ENCODE results near the gene SEC14L6.

DNA sequence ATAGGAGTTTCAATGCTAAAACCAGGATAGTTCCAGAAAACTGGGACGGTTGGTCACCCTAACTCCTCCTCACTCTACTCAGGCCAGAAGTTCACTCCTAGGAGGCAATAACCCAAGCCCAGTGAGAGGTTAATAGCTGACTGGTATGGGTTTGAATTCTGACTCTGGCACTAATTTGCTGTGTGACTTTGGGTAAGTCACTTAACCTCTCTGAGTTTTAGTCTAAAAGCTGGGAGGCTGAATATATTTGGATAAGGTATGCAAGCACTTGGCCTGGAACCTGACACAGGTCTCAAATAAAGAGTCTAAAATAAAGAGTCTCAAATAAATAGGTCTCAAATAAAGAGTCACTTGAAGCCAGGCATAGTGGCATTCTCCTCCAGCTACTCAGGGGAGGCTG is 6.2 kb upstream of the SEC14L6 start:
- TF ChIP-seq, protein P1, sequence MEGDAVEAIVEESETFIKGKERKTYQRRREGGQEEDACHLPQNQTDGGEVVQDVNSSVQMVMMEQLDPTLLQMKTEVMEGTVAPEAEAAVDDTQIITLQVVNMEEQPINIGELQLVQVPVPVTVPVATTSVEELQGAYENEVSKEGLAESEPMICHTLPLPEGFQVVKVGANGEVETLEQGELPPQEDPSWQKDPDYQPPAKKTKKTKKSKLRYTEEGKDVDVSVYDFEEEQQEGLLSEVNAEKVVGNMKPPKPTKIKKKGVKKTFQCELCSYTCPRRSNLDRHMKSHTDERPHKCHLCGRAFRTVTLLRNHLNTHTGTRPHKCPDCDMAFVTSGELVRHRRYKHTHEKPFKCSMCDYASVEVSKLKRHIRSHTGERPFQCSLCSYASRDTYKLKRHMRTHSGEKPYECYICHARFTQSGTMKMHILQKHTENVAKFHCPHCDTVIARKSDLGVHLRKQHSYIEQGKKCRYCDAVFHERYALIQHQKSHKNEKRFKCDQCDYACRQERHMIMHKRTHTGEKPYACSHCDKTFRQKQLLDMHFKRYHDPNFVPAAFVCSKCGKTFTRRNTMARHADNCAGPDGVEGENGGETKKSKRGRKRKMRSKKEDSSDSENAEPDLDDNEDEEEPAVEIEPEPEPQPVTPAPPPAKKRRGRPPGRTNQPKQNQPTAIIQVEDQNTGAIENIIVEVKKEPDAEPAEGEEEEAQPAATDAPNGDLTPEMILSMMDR (IDR thresholded peaks at IDR 0.05; ENCODE audit: low read length): no peak
- TF ChIP-seq EZH2 (optimal IDR thresholded peaks at IDR 0.05; ENCODE audit: low read depth, low read length) (no peak), EZH2phosphoT487 (IDR thresholded peaks at IDR 0.05; ENCODE audit: low read length) (no peak)
